ENCODE results near the gene PCBP2. TPM values are rescaled to one million over a fixed set of nuclear protein-coding genes. Genes with fewer than 3 reads are reported as not detected.

PCBP2 gene
- total RNA-seq, 1 donor from 2014 or later, result 350 TPM

DNA sequence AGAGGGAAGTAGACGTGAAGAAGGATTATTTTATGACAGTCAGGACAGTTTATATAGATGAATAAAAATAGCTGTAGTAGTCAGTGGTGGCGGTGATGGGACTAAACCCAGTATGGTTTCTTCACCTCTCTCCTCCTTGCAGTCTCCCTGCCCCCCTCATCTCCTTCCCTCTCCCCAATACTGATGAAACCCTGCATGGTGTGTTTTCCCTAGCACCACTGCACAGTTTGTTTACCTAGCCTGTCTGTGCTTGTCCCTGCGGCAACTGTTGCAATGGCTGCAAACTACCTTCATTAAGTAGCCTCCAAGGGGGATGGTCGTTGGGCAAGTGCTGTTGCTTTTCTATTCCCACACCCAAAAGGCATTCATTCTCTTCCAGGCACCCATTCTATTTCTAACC lies 14.7 kb downstream of the PCBP2 start:
- no peak for TF ChIP-seq CTCF (IDR thresholded peaks at IDR 0.05; ENCODE audit: insufficient read depth, low read length, poor library complexity, severe bottlenecking)
- H3K27me3 ChIP-seq (ENCODE audit: control insufficient read depth, insufficient read depth, low read length), result no peaks in the 10 kb centered on the region
- no peak for DNase-seq (ENCODE audit: low read depth)
- H3K36me3 ChIP-seq (ENCODE audit: control insufficient read depth, insufficient read depth, low read length), result peaks cover 4% of the 10 kb centered on the region
- H3K4me3 ChIP-seq (ENCODE audit: low read depth, low read length), result no peak overlapping the region

GRCh38 chr12:53467082-53467481 lies 15.2 kb downstream of the PCBP2 start:
- Histone ChIP-seq H3K4me3 (ENCODE audit: low read depth, low read length) (no peak overlapping the region), H3K27me3 (ENCODE audit: control insufficient read depth, insufficient read depth, low read length) (no peaks in the 10 kb centered on the region), H3K36me3 (ENCODE audit: control insufficient read depth, insufficient read depth, low read length) (peaks cover 4% of the 10 kb centered on the region)
- DNase-seq (ENCODE audit: low read depth), result no peak
- TF ChIP-seq CTCF (IDR thresholded peaks at IDR 0.05; ENCODE audit: insufficient read depth, low read length, poor library complexity, severe bottlenecking), result no peak

DNA sequence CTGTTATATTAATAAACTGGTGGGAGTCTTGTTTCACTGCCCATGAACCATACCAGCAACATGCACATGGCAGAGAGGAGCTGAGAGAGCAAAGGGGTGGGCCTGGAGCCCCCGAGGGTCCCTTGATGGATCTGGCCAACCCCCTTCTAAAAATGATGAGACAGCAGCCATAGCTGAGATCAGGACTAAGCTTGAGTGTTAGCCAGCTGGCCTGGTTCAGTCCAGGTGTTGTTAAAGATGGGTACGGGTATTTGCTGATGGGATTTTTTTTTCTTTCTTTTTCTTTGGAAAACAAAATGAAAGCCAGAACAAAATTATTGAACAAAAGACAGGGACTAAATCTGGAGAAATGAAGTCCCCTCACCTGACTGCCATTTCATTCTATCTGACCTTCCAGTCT lies 16.0 kb downstream of the PCBP2 start:
- Histone ChIP-seq H3K36me3 (ENCODE audit: control insufficient read depth, insufficient read depth, low read length) (peaks cover 4% of the 10 kb centered on the region), H3K4me3 (ENCODE audit: low read depth, low read length) (no peak overlapping the region), H3K27me3 (ENCODE audit: control insufficient read depth, insufficient read depth, low read length) (no peaks in the 10 kb centered on the region)
- no peak for DNase-seq (ENCODE audit: low read depth)
- no peak for TF ChIP-seq CTCF (IDR thresholded peaks at IDR 0.05; ENCODE audit: insufficient read depth, low read length, poor library complexity, severe bottlenecking)

DNA sequence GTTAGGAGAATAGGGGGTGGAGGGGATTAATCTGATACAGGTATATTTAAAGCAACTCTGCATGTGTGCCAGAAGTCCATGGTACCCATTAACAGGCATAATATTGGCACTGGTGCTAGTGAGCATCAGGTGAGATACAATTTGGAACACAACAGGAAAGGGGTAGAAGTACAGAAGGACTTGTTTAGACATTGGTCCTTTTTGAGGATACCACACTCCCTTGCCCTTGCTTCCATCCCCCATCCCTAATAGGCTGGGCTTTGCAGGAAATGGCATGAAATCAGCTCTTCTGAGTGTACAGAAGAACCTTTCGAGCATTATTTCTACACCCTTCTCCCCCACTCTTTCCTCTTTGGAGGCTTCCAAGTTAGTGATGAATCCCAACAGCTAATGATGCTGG lies 16.4 kb downstream of the PCBP2 start:
- DNase-seq (ENCODE audit: low read depth), result no peak
- no peak overlapping the region for H3K4me3 ChIP-seq (ENCODE audit: low read depth, low read length)
- H3K36me3 ChIP-seq (ENCODE audit: control insufficient read depth, insufficient read depth, low read length), result peaks cover 4% of the 10 kb centered on the region

GRCh38 chr12:53472056-53472582 lies 20.2 kb downstream of the PCBP2 start:
- H3K36me3 ChIP-seq (ENCODE audit: control insufficient read depth, insufficient read depth, low read length), result peaks cover 2% of the 10 kb centered on the region
- no peaks in the 10 kb centered on the region for H3K27me3 ChIP-seq (ENCODE audit: control insufficient read depth, insufficient read depth, low read length)
- TF ChIP-seq CTCF (IDR thresholded peaks at IDR 0.05; ENCODE audit: insufficient read depth, low read length, poor library complexity, severe bottlenecking), result no peak
- no peak for DNase-seq (ENCODE audit: low read depth)
- no peak overlapping the region for H3K4me3 ChIP-seq (ENCODE audit: low read depth, low read length)

More for the DNA sequence above, 16.4 kb downstream of the PCBP2 start:
- TF ChIP-seq CTCF (IDR thresholded peaks at IDR 0.05; ENCODE audit: insufficient read depth, low read length, poor library complexity, severe bottlenecking), result no peak
- H3K27me3 ChIP-seq (ENCODE audit: control insufficient read depth, insufficient read depth, low read length), result no peaks in the 10 kb centered on the region

- no peak for TF ChIP-seq CTCF (IDR thresholded peaks at IDR 0.05; ENCODE audit: insufficient read depth, low read length, poor library complexity, severe bottlenecking)
- DNase-seq (ENCODE audit: low read depth), result no peak
- no peaks in the 10 kb centered on the region for H3K36me3 ChIP-seq (ENCODE audit: control insufficient read depth, insufficient read depth, low read length)
- H3K27me3 ChIP-seq (ENCODE audit: control insufficient read depth, insufficient read depth, low read length), result no peaks in the 10 kb centered on the region
- H3K4me3 ChIP-seq (ENCODE audit: low read depth, low read length), result no peak overlapping the region
These were observed 22.2 kb downstream of the PCBP2 start for GRCh38 chr12:53474077-53474476.
